Left ventricle myocardium inferior (tissue), 1 donor: Measurements from ENCODE around the gene DHPS. TPM values are rescaled to one million over a fixed set of nuclear protein-coding genes. Genes with fewer than 3 reads are reported as not detected.

ENCODE experiments used
- DNase-seq: peaks from one replicate; pipeline ENCODE4 v3.0.0-alpha.2; 2020
- H3K27ac ChIP-seq: fragments of 200-600 bp; replicated peaks from 2 replicates; pipeline ENCODE4 v1.8.0; 2021
- H3K27me3 ChIP-seq: fragments of 200-600 bp; 2 replicates; pipeline ENCODE4 v1.8.0; 2021; ENCODE audit warnings: low read depth
- H3K36me3 ChIP-seq: fragments of 200-600 bp; 2 replicates; pipeline ENCODE4 v1.8.0; 2021
- H3K4me1 ChIP-seq: fragments of 200-600 bp; 2 replicates; pipeline ENCODE4 v1.8.0; 2021
- H3K4me3 ChIP-seq: fragments of 200-600 bp; 2 replicates; pipeline ENCODE4 v1.8.0; 2021; ENCODE audit warnings: mild to moderate bottlenecking, moderate library complexity
- H3K9me3 ChIP-seq: fragments of 200-600 bp; replicated peaks from 2 replicates; pipeline ENCODE4 v1.8.0; 2021
- intact Hi-C: fragments of 100-400 bp; cut with micrococcal nuclease; formaldehyde crosslinking; loops from one replicate; pipeline ENCODE4 v1.11.0; 2022
- total RNA-seq: library from RNA; stranded (reverse); fragmentation: NEBNext Ultra II Directional; extraction: Animal tissue kit (Norgen Biotek cat#: 25700); gene quantifications from one replicate; pipeline ENCODE4 v1.2.1, GENCODE V29; 2021
- TF ChIP-seq, protein P1 (sequence below): fragments of 200-600 bp; IDR thresholded peaks from 2 replicates; pipeline ENCODE4 v1.8.0; 2021; ENCODE audit warnings: antibody characterized with exemption, mild to moderate bottlenecking, borderline replicate concordance
- donor health status: DM: no; HTN: yes; CAD: no; lungs with severe emphysema.

Gene DHPS
- total RNA-seq, 1 donor from 2014 or later, result 50.8 TPM

DNA sequence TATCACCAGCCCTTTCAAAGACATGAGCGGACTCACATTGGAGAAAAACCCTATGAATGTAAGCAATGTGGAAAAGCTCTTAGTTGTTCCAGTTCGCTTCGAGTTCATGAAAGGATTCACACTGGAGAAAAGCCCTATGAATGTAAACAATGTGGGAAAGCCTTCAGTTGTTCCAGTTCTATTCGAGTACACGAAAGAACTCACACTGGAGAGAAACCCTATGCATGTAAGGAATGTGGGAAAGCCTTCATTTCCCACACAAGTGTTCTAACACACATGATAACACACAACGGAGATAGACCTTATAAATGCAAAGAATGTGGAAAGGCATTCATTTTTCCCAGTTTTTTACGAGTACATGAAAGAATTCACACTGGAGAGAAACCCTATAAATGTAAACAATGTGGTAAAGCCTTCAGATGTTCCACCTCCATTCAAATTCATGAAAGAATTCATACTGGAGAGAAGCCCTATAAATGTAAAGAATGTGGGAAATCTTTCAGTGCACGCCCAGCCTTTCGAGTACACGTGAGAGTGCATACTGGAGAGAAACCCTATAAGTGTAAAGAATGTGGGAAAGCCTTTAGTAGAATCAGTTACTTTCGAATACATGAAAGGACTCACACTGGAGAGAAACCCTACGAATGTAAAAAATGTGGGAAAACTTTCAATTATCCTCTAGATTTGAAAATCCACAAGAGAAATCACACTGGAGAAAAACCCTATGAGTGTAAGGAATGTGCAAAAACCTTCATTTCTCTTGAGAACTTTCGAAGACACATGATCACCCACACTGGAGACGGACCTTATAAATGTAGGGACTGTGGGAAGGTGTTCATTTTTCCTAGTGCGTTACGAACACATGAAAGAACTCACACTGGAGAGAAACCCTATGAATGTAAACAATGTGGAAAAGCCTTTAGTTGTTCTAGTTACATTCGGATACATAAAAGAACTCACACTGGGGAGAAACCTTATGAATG lies 53.3 kb downstream of the DHPS start:
- H3K36me3 ChIP-seq, result peaks cover 86% of the 10 kb centered on the region
- H3K4me1 ChIP-seq, result no peaks in the 10 kb centered on the region
- no peak for DNase-seq
- H3K9me3 ChIP-seq, result peaks cover 24% of the 10 kb centered on the region
- no peak overlapping the region for H3K27ac ChIP-seq
- H3K27me3 ChIP-seq, result no peaks in the 10 kb centered on the region
- H3K4me3 ChIP-seq, result no peak overlapping the region
- intact Hi-C loops, result no loop called here
- TF ChIP-seq, protein P1, sequence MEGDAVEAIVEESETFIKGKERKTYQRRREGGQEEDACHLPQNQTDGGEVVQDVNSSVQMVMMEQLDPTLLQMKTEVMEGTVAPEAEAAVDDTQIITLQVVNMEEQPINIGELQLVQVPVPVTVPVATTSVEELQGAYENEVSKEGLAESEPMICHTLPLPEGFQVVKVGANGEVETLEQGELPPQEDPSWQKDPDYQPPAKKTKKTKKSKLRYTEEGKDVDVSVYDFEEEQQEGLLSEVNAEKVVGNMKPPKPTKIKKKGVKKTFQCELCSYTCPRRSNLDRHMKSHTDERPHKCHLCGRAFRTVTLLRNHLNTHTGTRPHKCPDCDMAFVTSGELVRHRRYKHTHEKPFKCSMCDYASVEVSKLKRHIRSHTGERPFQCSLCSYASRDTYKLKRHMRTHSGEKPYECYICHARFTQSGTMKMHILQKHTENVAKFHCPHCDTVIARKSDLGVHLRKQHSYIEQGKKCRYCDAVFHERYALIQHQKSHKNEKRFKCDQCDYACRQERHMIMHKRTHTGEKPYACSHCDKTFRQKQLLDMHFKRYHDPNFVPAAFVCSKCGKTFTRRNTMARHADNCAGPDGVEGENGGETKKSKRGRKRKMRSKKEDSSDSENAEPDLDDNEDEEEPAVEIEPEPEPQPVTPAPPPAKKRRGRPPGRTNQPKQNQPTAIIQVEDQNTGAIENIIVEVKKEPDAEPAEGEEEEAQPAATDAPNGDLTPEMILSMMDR, result no peak

- TF ChIP-seq, protein P1, result no peak
- no peak for DNase-seq
- intact Hi-C loops, result no loop called here
- Histone ChIP-seq H3K27me3 (no peaks in the 10 kb centered on the region), H3K4me1 (no peaks in the 10 kb centered on the region), H3K9me3 (peaks cover 24% of the 10 kb centered on the region), H3K4me3 (no peak overlapping the region), H3K27ac (no peak overlapping the region), H3K36me3 (peaks cover 80% of the 10 kb centered on the region)
These were observed 54.7 kb downstream of the DHPS start for GRCh38 chr19:12626958-12627357.

Other genes starting within 250 kb of the DHPS start
- gene ZNF443, start 240.9 kb downstream of the DHPS start, total RNA-seq, result 2.3 TPM
- gene ZNF709, start 197.1 kb downstream of the DHPS start, total RNA-seq, result 1.1 TPM
- 11.1 TPM for gene ZNF564, start 130.4 kb downstream of the DHPS start, total RNA-seq
- gene ZNF490, start 71.1 kb downstream of the DHPS start, total RNA-seq, result 4.1 TPM
- 15.4 TPM for gene ZNF791, start 71.0 kb downstream of the DHPS start, total RNA-seq
- 26.7 TPM for gene MAN2B1, start 15.1 kb downstream of the DHPS start, total RNA-seq
- gene WDR83, start 15.1 kb downstream of the DHPS start, total RNA-seq, result 8.4 TPM
- not detected for gene GNG14, start 6.1 kb upstream of the DHPS start, total RNA-seq
- 1.8 TPM for gene FBXW9, start 14.8 kb upstream of the DHPS start, total RNA-seq
- gene TNPO2, start 42.1 kb upstream of the DHPS start, total RNA-seq, result 33.1 TPM
- gene TRIR, start 52.8 kb upstream of the DHPS start, total RNA-seq, result 122 TPM
- gene GET3, start 55.6 kb upstream of the DHPS start, total RNA-seq, result 65.1 TPM
- not detected for gene BEST2, start 69.9 kb upstream of the DHPS start, total RNA-seq
- gene HOOK2, start 93.7 kb upstream of the DHPS start, total RNA-seq, result 66.3 TPM
- 26.7 TPM for gene JUNB, start 109.6 kb upstream of the DHPS start, total RNA-seq
- gene PRDX2, start 119.9 kb upstream of the DHPS start, total RNA-seq, result 700 TPM
- gene THSD8, start 120.2 kb upstream of the DHPS start, total RNA-seq, result 2.7 TPM
- 2.5 TPM for gene RNASEH2A, start 124.7 kb upstream of the DHPS start, total RNA-seq
- not detected for gene RTBDN, start 152.7 kb upstream of the DHPS start, total RNA-seq
- not detected for gene MAST1, start 156.6 kb upstream of the DHPS start, total RNA-seq
- gene DNASE2, start 199.6 kb upstream of the DHPS start, total RNA-seq, result 19.7 TPM
- gene KLF1, start 205.3 kb upstream of the DHPS start, total RNA-seq, result not detected
- 41.8 TPM for gene GCDH, start 209.3 kb upstream of the DHPS start, total RNA-seq
- gene SYCE2, start 237.4 kb upstream of the DHPS start, total RNA-seq, result not detected